Activated CD4-positive, alpha-beta T cell treated with anti-CD3 and anti-CD28 coated beads for 4 hours (primary cell): ENCODE data around the gene SNTG2.

Experiments
- DNase-seq, 2 donors: peaks; one replicate each; pipeline ENCODE4 v3.0.0-alpha.2; 2020

The SNTG2 gene

GRCh38 chr2:954687-955000 lies 4.0 kb downstream of the SNTG2 start:
- DNase-seq = no peak

- no peak for DNase-seq
Measured at GRCh38 chr2:955829-956731, 5.4 kb downstream of the SNTG2 start.

DNA sequence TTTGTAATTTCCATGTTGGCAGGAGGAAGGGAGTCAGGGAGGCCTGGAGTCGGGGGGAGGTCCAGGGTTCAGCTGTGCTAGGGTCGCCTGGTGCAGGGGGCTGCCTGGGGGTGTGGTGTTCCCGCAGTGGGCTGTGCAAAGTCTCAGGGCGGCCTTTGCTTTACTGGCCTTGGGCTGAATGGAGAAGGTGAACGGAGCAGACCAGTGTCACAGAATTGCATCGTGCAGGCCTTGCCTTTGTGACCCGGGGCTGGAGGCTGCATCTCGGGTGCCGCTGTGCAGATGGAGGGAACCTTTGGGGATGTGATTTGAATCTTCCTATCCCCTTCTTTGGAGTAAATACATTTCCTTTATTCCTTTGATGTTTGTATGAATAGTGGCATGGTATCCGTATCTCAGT lies 8.8 kb downstream of the SNTG2 start:
- DNase-seq = no peak

DNA sequence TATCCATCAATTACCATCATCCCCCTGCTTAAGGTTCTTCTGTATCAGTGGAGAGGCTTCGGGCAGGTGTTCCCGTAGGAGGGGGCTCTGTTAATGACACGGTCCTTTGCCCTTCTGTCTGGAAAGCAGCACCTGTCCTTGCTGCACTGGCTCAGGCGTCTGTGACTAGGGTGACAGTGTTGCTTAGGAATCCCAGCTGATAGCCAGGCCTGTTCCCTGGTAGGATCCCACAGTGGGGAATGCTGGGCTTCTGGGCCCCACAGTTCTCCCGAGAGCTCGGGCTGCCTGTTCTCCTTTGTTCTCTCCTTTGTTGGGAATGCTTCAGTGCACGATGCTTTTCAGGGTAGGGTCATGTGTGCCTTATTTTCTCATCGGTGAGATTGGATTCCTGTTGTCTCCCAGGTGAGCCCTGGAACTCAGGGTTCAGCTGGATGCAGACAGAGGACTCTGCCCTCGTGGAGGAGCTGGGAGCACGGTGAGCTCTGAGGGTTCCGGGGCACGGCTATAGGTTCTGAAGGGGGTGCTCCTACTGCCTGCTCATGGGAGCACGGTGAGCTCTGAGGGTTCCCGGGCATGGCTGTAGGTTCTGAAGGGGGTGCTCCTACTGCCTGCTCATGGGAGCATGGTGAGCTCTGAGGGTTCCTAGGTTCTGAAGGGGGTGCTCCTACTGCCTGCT lies 9.6 kb downstream of the SNTG2 start:
- no peak for DNase-seq

DNA sequence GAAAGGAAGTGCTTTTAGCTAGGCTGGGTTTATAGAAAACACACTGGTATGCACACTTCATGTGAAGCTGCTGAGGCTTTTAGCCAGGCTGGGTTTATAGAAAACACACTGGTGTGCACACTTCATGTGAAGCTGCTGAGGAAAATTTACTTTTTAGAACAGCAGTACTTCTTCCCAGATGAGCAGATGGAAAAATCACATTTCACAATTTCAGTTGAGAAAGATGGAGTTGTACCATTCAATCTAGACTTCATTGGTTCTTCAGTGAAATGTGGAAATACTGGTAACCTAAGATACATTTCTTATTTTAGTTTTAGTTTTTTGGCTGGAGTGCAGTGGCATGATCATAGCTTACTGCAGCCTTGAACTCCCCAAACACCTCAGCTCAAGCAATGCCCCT lies 11.1 kb downstream of the SNTG2 start:
- no peak for DNase-seq

DNA sequence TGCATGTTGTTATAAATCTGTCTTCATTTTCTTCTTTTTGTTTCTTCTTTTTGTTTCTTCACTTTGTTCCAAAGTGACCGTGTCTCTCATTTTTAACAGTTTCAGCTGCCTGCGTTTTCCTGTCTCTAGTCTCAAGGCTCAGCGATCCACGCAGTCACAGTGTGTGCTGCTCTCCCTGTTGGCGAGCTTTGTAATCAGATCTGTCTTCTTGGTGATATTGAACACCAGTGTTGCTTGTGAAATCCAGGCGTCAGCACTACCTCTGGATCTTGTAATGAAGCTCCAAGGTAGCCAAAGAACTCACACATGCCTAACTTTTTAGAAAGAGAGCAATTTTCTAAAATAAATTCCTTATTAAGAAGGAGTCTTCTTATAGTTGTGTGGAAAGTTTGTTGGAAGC lies 13.2 kb downstream of the SNTG2 start:
- DNase-seq = no peak

- no peak for DNase-seq
Measured at GRCh38 chr2:964562-964961, 13.9 kb downstream of the SNTG2 start.

- no peak for DNase-seq
Measured at GRCh38 chr2:965640-966147, 15.0 kb downstream of the SNTG2 start.

- no peak for DNase-seq
Measured at GRCh38 chr2:973129-973528, 22.5 kb downstream of the SNTG2 start.

- no peak for DNase-seq
Measured at GRCh38 chr2:974054-974453, 23.4 kb downstream of the SNTG2 start.

DNA sequence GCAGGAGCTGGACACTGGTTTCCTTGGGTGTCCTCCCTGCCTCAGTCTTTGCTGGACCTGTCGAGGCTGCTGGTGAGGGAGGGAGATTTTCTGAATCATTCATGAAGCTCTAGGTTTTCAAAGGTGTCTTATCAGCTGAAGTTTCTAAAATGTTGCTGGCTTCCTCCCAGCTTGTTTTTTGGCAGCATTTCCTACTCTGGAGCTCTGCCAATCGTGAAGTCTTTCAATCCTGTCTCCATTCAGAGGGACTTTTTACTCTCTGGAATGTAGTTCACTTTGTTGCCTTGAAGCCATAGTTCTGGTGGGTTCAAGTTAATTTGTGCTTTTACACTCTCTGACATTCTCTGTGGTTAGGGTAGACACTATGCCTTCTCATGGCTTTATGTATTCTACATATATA lies 23.9 kb downstream of the SNTG2 start:
- no peak for DNase-seq

DNA sequence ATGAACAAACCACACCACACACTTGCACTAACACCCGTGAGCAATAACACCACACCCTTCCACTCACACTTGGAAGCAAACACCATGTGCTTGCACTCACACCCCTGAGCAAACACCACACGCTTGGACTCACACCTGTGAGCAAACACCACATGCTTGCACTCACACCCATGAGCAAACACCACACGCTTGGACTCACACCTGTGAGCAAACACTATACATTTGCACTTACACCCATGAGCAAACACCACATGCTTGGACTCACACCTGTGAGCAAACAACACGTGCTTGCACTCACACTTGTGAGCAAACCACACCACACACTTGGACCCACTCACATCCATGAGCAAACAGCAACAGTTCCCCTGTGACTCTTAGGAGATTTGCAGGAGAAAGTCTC lies 24.4 kb downstream of the SNTG2 start:
- DNase-seq = no peak

- DNase-seq = no peak
Measured at GRCh38 chr2:979069-979928, 28.6 kb downstream of the SNTG2 start.

GRCh38 chr2:980176-980575 lies 29.5 kb downstream of the SNTG2 start:
- DNase-seq = no peak

DNA sequence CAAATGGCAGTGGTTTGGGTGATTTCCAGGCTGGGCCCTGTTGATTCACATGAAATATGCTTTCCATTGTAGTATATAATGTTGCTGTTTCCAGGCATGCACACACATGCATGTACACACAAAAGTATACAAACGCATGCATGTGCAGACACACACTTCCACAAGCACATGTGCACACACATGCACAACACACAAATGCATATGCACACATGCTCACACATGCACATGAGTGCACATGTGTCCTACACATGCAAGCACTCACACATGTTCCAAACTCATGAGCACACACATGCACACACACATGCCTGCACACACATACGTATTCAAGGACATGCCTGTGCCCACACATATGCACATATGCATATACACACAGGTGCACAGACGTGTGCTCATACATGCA lies 30.6 kb downstream of the SNTG2 start:
- DNase-seq = no peak

DNA sequence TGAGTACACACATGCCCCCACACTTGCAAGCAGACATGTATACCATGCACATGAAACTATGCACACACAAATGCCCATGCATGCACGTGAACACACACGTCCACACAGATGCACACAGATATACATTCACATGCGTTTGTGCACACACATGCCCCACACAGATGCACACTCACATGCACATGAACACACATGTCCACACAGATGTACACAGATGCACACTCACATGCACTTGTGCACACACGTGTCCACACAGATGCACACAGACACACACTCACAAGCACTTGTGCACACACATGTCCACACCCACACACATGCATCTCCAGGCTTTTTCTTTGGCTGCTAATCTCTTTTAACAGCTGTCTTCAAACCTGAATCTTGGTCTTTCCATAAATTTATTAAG lies 31.1 kb downstream of the SNTG2 start:
- DNase-seq = no peak

DNA sequence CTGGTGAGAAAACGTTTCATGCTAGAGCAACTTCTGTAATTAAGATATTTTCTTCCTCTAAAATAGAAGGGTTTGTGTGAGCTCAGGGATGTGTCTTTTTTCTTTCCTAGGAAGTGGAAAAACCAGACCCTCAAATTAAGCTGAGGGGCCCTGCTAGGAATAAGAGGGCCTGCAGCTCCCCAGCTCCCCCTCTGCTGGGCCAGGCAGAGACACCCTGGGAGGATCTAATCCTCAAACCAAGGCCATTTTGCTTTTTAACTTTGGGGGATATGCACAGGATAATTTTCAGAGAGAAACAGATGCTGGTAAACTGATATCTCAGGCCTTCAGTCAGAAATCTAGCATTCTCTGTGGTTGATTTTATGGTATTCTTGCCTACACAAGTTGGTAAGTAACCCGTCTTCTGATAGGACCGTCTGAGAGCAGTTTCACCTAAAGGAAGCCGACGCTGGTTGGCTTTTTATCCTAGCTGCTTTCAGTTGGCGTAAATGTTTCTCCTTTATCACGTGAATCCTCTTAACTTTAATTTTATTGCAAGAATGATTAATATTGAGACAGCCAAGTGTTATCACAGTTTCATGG lies 34.8 kb downstream of the SNTG2 start:
- no peak for DNase-seq

DNA sequence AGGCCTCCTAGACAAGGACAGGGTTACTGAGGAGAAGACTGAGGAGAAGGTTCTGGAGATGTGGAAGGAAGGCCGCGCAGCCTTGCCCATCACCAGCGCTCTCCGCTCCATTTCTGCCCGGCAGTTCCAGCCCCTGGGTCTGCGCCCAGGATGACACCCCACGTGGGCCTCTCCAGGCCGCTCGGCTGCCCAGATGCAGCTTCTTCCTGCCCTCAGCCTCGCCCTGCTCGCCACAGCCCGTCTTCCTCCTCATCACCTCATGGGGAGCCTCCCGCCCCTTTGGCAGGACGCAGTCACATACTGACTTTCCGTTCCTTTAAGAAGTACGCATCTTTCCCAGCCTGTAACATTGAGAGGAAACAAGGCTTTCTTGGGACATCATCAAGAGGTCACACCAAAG lies 37.1 kb downstream of the SNTG2 start:
- DNase-seq = no peak

GRCh38 chr2:989781-990467 lies 39.3 kb downstream of the SNTG2 start:
- no peak for DNase-seq

DNA sequence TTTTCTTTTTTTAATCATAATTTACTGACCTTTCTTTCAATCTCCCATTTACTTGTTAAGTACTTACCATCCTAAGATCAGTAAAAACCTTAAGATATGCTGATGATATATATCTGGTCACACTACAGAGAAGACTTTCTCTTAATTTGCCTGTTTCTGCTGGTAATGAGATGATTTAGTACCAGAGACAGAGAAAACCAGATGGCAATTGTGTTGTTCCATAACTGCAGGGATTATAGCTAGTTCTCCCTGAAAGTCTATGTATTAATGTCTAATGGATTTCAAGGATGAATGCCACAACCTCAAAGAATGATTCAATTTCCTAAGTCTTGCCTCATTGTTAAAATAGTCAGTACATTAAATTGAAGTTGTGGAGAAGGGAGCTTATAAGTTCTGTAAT lies 40.3 kb downstream of the SNTG2 start:
- no peak for DNase-seq

DNA sequence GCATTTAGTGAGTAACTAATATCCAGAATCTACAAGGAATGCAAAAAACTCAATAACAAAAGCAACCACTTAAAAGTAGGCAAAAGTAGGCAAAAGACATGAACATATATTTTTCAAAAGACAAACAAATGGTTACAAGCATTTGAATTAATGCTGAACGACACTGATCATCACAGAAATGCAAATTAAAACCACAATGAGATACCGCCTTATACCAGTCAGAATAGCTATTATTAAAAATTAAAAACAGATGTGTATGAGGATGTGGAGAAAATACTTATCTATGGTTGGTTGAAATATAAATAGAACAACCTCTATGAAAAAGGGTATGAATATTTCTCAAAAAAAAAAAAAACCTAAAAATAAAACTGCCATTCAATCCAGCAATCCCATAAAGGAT lies 51.7 kb downstream of the SNTG2 start:
- no peak for DNase-seq

DNA sequence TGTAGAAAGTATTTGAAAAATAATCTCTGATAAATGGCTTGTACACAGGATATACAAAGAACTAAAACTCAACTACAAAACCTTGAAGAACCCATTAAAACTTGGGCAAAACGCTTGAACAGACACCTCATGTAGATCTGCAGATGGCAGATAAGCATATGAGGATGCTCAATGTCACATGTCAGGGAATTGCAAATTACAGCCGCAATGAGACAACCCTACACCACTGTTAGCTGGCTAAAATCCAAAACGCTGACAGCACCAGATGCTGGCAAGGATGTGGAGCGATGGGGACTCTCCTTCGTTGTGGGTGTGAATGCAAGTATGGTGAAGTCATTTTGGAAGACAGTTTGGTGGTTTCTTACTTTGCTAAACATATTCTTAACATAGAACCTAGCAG lies 53.7 kb downstream of the SNTG2 start:
- DNase-seq = no peak
